ENCODE data around the gene HOXA9.

- TF ChIP-seq POLR2A (IDR thresholded peaks at IDR 0.05), result no peak
- TF ChIP-seq CTCF (IDR thresholded peaks at IDR 0.05), result no peak
- no peak for TF ChIP-seq EP300 (IDR thresholded peaks at IDR 0.05)
These were observed 15.3 kb downstream of the HOXA9 start for GRCh38 chr7:27149842-27150567.

All from ovary (tissue), 3 donors.